ENCODE measurements around the gene SPSB1.

Gene SPSB1

DNA sequence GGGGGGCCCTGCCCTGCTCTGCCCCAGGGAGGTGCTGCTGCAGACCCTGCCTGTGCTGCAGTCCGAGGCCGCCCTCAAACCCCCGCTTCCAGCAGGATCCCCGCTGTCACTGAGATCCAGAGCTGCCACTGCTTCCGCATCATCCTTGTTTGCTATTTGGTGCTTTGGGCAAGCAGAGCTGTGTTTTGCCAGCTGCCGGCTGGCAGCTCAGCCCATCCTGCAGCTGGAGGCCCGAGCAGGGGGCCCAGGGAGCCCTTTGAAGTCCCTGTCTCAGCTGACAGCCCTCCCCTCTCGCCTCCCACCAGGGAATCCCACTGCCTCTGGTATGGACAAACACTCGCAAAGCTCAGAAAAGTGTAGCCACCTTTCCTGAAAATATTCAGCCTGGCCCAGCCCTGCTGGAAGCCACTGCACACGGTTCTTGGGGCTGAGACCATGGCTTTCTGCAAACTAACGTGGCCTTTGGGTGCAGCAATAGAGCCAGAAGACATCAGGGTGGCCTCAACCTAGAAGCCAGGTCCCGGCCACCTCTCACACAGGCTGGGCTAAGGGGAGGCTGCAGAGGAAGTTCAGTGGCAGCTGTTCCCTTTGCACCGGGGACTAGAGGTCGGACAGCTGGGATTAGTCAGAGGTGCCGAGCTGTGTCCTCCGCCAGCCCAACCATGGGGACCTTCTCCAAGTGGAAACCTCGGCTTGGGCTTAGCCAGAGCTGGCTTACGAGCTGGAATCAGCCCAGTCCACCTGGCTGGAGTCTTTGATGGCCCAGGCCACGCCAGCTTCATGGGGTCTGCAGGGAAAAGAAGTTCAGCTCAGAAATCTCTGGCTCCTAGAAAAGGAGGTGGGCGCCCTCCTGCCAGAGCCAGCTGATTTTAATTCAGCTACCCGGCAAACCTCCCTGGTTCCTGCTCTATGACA lies 107.1 kb downstream of the SPSB1 start:
- no peaks in the 10 kb centered on the region for H3K4me1 ChIP-seq (ENCODE audit: low read depth, poor library complexity, severe bottlenecking)

DNA sequence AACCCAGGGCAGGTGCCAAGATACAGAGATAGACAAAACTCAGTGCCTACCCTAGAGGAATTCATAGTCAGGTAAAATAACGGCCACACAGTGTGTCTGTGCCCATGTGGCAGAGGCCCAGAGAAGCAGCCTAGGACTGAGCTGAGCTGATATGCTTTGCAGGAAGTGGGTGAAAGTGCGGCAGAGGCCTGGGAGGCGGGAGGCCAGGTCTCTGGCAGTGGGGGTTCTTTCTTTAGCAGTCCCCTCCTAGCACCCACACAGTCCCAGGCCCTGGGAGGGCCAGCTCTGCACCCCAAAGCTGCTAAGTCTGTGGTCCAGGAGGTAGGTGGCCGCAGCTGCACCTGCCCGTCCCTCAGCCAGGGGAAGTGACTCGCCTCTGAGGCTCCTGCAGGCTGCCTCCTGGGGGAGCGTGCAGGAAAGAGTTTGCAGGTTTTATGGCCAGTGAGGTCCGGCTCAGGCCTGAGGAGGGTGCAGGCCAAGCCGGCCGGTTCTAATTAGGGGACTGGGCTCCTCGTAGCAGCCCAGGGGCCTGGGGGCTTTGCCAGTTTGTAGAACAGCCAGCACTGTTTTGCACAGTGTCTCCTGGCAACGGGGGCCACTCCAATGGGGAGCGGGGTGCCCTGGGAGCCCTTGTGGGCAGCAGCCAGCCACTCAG lies 107.9 kb downstream of the SPSB1 start:
- Histone ChIP-seq H3K36me3 (ENCODE audit: insufficient read depth) (no peaks in the 10 kb centered on the region), H3K4me1 (ENCODE audit: low read depth, poor library complexity, severe bottlenecking) (no peaks in the 10 kb centered on the region), H3K4me2 (no peak overlapping the region), H4K20me1 (ENCODE audit: insufficient read depth) (no peaks in the 10 kb centered on the region), H3K79me2 (ENCODE audit: insufficient read depth, low read depth) (no peaks in the 10 kb centered on the region), H3K9ac (no peak overlapping the region), H3K27ac (no peak overlapping the region), H2AFZ (ENCODE audit: low read depth) (no peak overlapping the region), H3K27me3 (ENCODE audit: insufficient read depth, low read depth) (no peaks in the 10 kb centered on the region), H3K4me3 (IDR thresholded peaks at IDR 0.05; ENCODE audit: insufficient read depth, low read depth, low read length) (no peak overlapping the region)
- TF ChIP-seq, protein P1, sequence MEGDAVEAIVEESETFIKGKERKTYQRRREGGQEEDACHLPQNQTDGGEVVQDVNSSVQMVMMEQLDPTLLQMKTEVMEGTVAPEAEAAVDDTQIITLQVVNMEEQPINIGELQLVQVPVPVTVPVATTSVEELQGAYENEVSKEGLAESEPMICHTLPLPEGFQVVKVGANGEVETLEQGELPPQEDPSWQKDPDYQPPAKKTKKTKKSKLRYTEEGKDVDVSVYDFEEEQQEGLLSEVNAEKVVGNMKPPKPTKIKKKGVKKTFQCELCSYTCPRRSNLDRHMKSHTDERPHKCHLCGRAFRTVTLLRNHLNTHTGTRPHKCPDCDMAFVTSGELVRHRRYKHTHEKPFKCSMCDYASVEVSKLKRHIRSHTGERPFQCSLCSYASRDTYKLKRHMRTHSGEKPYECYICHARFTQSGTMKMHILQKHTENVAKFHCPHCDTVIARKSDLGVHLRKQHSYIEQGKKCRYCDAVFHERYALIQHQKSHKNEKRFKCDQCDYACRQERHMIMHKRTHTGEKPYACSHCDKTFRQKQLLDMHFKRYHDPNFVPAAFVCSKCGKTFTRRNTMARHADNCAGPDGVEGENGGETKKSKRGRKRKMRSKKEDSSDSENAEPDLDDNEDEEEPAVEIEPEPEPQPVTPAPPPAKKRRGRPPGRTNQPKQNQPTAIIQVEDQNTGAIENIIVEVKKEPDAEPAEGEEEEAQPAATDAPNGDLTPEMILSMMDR (conservative IDR thresholded peaks at IDR 0.05; ENCODE audit: low read depth, low read length): no peak

More for the DNA sequence above, 107.1 kb downstream of the SPSB1 start:
- TF ChIP-seq, protein P1 (conservative IDR thresholded peaks at IDR 0.05; ENCODE audit: low read depth, low read length): no peak
- Histone ChIP-seq H3K27me3 (ENCODE audit: insufficient read depth, low read depth) (no peaks in the 10 kb centered on the region), H3K4me2 (no peak overlapping the region), H3K9ac (no peak overlapping the region), H3K4me3 (IDR thresholded peaks at IDR 0.05; ENCODE audit: insufficient read depth, low read depth, low read length) (no peak overlapping the region), H3K79me2 (ENCODE audit: insufficient read depth, low read depth) (no peaks in the 10 kb centered on the region), H4K20me1 (ENCODE audit: insufficient read depth) (no peaks in the 10 kb centered on the region), H2AFZ (ENCODE audit: low read depth) (no peak overlapping the region), H3K27ac (no peak overlapping the region), H3K36me3 (ENCODE audit: insufficient read depth) (no peaks in the 10 kb centered on the region)

DNA sequence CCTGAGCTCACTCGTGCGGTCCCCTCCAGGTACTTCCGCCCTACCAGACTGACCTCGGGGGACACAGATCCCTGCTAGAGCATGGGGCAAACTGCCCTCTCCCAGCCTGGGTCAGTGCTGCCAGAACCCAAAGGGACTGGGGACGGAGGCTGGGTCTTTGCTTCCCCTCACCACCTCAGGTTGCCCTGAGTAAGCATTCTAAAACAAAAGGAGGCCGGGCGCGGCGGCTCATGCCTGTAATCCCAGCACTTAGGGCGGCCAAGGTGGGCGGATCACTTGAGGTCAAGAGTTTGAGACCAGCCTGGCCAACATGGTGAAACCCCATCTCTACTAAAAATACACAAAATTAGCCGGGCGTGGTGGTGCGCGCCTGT lies 108.4 kb downstream of the SPSB1 start:
- Histone ChIP-seq H3K79me2 (ENCODE audit: insufficient read depth, low read depth) (no peaks in the 10 kb centered on the region), H3K4me2 (no peak overlapping the region), H3K27ac (no peak overlapping the region), H2AFZ (ENCODE audit: low read depth) (no peak overlapping the region), H3K9ac (no peak overlapping the region), H3K36me3 (ENCODE audit: insufficient read depth) (no peaks in the 10 kb centered on the region), H4K20me1 (ENCODE audit: insufficient read depth) (no peaks in the 10 kb centered on the region), H3K4me3 (IDR thresholded peaks at IDR 0.05; ENCODE audit: insufficient read depth, low read depth, low read length) (no peak overlapping the region), H3K27me3 (ENCODE audit: insufficient read depth, low read depth) (no peaks in the 10 kb centered on the region), H3K4me1 (ENCODE audit: low read depth, poor library complexity, severe bottlenecking) (no peaks in the 10 kb centered on the region)
- TF ChIP-seq, protein P1 (conservative IDR thresholded peaks at IDR 0.05; ENCODE audit: low read depth, low read length): no peak

DNA sequence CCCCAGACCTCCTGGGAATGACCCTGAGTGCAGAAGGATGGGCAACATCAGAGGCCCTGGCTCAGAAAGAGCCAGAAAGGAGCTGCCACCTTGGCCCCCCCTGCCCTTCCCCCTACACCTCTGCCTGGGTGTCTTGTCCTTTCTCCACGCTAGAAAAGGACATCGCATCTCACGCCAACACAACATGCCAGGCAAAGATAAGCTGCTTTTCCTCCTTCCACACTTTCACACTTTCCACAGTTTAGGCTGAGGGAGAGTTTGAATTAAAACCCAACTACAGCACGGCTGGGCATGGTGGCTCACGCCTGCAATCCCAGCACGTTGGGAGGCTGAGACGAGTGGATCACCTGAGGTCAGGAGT lies 109.5 kb downstream of the SPSB1 start:
- Histone ChIP-seq H3K27ac (no peak overlapping the region), H3K9ac (no peak overlapping the region), H3K4me3 (IDR thresholded peaks at IDR 0.05; ENCODE audit: insufficient read depth, low read depth, low read length) (no peak overlapping the region), H3K79me2 (ENCODE audit: insufficient read depth, low read depth) (no peaks in the 10 kb centered on the region), H3K4me2 (no peak overlapping the region), H4K20me1 (ENCODE audit: insufficient read depth) (no peaks in the 10 kb centered on the region), H2AFZ (ENCODE audit: low read depth) (no peak overlapping the region), H3K4me1 (ENCODE audit: low read depth, poor library complexity, severe bottlenecking) (no peaks in the 10 kb centered on the region), H3K36me3 (ENCODE audit: insufficient read depth) (no peaks in the 10 kb centered on the region), H3K27me3 (ENCODE audit: insufficient read depth, low read depth) (no peaks in the 10 kb centered on the region)
- TF ChIP-seq, protein P1 (conservative IDR thresholded peaks at IDR 0.05; ENCODE audit: low read depth, low read length): no peak

Data from KMS-11 (cell line).